HG03280 (cell line): ENCODE results near the gene LTBP2.

ENCODE experiments used
- ATAC-seq: cut with Tn5 transposase; IDR thresholded peaks from one replicate; pipeline ENCODE4 v1.9.1; 2021; ENCODE audit warnings: mild to moderate bottlenecking, moderate library complexity; ENCODE audit not compliant: unreplicated experiment

The LTBP2 gene

DNA sequence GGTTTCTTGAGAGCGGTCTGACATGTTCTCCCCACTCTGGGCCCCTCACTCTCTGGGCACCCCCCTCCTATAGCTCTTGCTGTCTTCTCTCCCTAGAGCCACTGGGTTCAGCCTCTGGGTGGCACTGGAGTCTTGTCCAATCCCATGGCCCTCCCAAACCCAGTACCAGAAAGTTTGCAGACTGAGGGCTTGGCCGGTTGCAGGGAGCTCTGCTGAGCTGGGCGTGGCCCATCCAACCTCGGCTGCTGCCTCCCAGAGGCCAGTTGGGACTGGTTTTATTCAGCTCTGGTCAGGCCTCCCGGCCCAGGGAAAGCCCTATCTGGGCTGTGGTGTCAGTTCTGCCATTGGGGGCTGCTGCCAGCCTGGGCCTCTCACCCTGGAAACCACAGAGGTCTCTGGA, 80.6 kb downstream of the LTBP2 start:
- ATAC-seq = no peak

DNA sequence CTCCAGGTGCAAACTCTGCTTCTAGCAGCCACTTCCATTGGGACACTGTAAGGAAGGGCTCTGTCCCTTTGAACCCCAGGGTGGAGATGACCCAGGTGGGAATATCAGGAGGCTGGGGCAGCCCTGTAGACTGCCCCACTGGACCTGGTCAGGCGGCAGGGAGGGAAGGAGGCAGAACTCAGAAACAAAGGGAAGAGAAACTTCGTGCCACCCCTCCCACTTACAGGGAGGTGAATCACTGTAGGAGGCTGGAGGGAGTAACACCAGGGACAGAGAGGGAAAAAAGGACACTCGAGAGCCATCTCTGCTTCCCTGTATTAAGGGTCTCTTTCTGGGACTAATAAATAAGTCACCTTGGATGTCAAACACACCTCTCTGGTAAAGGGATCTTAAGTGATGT, 81.0 kb downstream of the LTBP2 start:
- ATAC-seq = no peak

- ATAC-seq = no peak
These were observed 83.2 kb downstream of the LTBP2 start for GRCh38 chr14:74528886-74529285.

- ATAC-seq = no peak
These were observed 83.6 kb downstream of the LTBP2 start for GRCh38 chr14:74528406-74528805.

DNA sequence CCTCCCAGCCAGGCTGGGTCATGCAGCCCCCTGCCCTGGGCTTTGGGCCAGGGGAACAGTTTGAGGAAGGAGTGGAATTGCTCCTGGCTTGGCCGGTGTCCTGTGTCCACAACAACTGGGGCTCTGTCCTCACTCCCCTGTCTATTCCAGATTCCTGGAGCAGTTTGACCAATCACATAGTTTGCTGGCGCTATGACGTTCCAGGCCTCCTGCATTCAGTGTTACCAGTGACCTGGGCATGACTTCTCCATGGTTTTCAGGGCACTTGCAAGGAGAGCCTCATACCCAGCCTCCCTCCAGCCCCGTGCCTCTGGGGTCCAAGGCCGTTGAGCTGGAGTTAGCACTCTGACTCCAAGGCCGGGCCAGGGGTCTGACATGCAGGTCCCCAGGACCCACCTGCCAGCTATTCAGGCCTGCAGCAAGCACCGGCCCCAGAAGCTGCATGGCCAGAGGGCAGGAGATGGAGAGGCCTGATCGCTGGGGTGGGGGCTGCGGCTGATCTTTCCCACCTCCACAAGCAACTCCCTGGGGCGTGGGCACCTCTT, 84.2 kb downstream of the LTBP2 start:
- no peak for ATAC-seq

GRCh38 chr14:74526854-74527585, 85.0 kb downstream of the LTBP2 start:
- no peak for ATAC-seq

DNA sequence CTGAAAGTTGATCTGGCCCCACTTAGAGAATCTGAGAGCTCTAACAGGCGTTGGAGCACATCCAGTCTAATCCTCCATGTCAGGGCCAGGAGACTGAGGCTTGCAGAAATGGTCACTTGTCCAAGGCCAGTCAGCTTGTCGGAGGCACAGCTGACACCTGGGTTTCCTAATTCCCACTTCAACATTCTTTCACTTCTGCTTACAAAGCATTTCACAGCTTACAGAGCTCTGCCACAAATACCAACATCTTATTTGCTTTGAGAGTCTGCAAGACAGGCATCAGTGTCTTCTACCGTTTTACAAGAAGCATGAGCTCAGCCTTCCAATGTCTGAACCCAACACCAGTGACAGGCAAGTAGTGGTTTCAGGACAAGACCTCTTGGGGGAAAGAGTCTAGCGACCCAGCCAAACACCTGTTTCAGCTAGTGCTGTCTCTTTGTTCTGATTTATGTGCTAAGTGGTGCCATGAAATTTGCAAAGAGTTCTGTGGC, 86.6 kb downstream of the LTBP2 start:
- ATAC-seq = peak; percentile 43

DNA sequence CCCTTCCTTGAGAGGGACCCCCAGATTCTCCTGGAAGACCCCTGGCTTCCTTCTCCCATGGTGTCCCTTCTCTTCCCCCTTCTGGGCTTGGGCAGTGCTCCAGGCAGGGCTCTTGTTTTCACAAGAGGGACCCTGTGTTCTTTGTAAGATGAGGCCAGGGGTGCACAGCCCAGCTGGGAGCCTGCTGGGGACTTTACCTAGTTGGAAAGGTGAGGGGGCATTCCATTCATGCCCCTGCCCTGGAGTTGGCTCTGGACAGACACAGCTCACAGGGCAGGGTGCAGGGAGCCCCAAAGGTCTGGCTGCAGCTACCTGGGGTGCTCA, 87.3 kb downstream of the LTBP2 start:
- no peak for ATAC-seq

DNA sequence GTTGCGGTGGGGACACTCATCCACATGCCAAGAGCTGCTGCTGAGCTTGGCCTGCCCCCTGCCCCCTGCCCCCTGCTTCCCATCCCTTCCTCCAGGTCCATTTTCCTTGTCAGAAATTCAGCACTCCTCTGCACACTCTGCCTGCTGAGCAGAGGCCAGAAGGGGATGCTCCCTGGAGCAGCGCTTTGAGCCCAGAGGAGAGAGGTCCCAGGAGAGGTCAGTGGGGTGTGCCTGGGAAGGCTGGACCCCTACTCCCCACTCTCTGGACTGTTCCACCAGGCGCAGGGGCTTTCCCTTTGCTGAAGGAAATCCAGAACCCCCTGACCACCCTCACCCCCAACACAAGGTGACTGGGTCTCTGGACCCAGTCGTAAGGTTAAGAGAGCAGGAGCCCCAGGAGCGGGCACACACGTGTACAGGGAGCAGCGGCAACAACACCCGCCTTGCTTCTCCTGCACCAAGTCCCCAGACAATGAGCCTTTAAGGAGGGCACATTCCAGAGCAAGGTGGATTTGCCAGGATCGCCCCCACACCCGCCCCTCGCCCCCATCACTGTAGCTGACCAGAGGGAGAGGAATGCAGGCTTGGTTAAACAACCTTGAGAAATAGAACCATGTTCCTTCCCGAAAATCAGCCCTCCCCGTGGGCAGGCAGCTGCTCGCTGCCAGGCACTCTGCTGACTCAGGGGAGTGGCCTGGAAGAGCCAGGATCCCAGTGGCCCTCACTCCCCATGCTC, 87.8 kb downstream of the LTBP2 start:
- ATAC-seq = no peak

- no peak for ATAC-seq
These were observed 89.3 kb downstream of the LTBP2 start for GRCh38 chr14:74522740-74523139.

GRCh38 chr14:74521756-74522155, 90.3 kb downstream of the LTBP2 start:
- no peak for ATAC-seq

DNA sequence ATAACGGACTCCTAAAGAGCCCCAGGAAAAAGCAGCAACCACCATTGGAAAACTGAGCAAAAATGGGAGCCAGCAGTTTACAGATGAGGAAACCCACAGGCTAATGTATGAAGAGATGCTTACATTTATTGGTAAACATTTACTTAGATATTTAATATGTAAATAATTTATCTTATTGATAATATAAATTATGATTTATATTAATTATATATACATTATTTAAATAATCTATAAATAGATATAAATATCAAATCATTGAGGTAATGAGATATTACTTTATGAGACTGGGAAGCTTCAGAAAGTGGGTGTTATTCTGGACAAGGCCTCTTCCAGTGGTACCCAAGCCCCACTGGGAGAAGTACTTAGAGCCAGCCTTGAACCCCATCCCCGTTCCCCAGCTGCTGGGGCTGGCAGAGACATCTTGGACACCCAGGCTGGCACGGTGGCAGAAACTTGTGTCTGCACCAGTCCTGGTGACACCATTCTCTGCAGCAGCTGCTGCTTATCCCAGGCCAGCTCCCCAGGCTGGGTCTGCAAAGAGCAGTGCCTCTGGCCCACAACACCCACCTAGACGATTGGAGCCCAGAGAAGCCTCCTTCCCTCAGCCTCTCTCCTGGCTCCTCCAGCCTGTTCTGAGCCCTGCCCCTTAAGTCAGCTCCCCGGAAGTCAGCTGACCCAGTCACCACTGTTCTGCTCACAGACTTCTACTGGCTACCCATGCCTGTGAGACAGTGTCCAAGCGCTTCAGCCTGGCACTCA, 92.5 kb downstream of the LTBP2 start:
- ATAC-seq = no peak

GRCh38 chr14:74518221-74518620, 93.8 kb downstream of the LTBP2 start:
- no peak for ATAC-seq

DNA sequence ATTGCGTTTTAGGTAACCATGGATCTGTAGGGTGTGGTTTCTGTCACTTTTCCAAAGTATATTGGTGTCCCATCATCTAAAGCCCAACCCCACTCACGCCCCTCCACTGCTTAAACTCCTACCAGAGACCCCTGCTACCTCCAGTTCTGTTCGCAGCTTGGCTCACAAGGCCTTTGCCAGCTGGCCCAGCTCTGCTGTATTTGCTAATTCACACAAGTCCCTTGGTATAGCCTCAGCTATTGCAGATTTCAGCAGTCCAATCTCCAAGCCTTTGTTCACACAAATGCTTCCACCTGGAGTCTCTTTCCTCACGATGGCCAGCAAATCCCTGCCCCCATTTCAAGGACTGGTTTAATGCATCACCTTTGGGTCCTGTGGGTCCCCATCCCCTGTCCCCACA, 94.3 kb downstream of the LTBP2 start:
- ATAC-seq = no peak

- no peak for ATAC-seq
These were observed 95.4 kb downstream of the LTBP2 start for GRCh38 chr14:74516451-74517160.

- ATAC-seq = no peak
These were observed 96.1 kb downstream of the LTBP2 start for GRCh38 chr14:74515891-74516412.

DNA sequence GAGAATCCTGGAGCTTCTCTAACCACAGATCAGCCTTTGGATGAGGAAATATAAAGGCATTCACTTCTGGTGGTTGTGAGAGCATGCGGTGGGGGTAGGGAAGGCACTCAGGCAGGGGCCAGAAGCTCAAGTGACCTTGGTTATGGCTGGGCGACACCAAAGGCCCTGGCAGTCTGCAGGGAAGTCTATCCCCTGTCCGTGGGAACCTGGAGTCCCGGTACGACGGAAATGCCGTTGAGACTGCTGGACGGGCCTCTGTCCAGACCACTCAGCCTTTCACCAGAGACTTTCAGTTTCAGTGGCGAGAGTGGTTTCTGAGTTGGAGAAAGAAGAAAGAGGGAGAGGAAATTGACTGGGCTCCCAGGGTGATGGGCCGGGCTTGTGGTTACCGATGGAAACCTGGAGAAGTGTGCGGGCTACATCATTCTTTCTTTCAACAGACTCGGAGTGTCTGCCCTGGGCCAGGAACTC, 97.5 kb downstream of the LTBP2 start:
- no peak for ATAC-seq

- no peak for ATAC-seq
These were observed 99.8 kb downstream of the LTBP2 start for GRCh38 chr14:74511966-74512830.

- no peak for ATAC-seq
These were observed 101.1 kb downstream of the LTBP2 start for GRCh38 chr14:74510959-74511409.
